Stimulated activated CD4-positive, alpha-beta T cell treated with anti-CD3 and anti-CD28 coated beads, Interleukin-2, amount 100 ng/mL, for 4 hours (primary cell): ENCODE data around the gene MPI.
"Not testable (repeated sequence)": the region's sequence is repeated elsewhere in the genome, so short reads cannot be mapped to it uniquely, and the experiment has no call there.

ENCODE experiments used
- DNase-seq: peaks from one replicate; pipeline ENCODE4 v3.0.0-alpha.2; 2020; ENCODE audit warnings: low read depth

MPI gene

GRCh38 chr15:74891469-74891868 lies 1.6 kb downstream of the MPI start:
- no peak for DNase-seq

- DNase-seq: no peak
Observed at GRCh38 chr15:74892313-74892712, 2.5 kb downstream of the MPI start.

DNA sequence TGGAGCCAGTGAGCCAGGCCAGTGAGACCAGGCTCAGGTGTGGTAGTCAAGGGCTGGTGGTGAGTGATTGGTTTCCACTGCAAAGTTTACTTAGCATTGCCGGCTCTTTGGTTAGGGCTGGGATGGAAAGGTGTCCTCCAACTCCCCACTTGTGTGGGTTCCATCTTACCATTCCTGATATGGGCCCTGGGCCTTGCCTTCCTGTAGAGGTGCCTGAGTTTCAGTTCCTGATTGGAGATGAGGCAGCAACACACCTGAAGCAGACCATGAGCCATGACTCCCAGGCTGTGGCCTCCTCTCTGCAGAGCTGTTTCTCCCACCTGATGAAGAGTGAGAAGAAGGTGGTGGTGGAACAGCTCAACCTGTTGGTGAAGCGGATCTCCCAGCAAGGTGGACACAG lies 3.1 kb downstream of the MPI start:
- no peak for DNase-seq

DNA sequence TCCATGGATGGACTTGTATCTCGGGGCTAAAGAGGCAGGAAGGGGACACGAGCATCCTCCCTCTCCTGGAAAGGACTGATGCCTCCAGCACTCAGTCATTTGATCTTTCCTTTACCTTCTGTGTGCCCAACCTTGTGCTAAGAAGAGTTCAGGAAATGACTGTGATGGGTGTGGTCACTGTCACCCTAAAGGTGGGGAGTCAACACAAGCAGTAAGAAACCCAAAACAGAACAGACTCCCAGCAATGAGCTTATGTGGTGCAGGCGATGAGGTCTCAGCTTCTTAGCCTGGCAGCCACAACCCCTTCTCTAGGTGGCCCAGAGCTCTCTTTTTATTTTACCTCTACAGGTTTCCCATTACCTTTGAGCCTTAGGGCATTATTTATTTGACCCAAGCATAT lies 3.8 kb downstream of the MPI start:
- no peak for DNase-seq

DNA sequence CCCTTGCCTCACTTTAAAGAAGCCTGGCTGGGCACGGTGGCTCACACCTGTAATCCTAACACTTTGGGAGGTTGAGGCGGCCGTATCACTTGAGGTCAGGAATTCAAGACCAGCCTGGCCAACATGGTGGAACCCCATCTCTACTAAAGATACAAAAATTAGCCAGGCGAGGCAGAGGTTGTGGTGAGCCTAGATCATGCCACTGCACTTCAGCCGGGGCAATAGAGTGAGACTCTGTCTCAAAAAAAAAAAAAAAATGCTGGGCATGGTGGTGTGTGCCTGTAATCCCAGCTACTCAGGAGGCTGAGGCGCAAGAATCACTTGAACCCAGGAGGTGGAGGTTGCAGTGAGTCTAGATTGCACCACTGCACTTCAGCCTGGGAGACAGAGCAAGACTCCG lies 4.5 kb downstream of the MPI start:
- DNase-seq: not testable (repeated sequence)

GRCh38 chr15:74895830-74896229 lies 6.0 kb downstream of the MPI start:
- DNase-seq: no peak

DNA sequence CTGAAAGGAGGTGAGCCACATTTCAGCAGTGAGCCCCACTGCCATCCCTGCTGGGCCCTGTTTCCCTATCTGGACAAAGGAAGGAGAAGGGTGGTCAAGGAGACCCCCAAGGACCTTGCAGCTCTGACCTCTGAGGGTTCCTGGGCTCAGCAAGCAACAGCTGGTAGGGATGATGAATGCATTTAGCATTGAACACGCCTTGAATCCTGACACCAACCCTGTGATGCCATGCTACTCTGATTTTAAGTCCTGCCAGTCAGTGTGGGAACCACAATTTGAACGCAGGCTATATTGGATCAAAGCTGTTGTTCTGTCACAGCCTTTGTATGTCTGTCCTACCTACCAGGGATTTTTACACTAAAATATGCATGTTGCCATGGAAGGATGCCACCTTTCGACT lies 6.5 kb downstream of the MPI start:
- no peak for DNase-seq

GRCh38 chr15:74897300-74897701 lies 7.5 kb downstream of the MPI start:
- DNase-seq: no peak

- peak; percentile 45 for DNase-seq
Observed at GRCh38 chr15:74901612-74902063, 11.8 kb downstream of the MPI start.

DNA sequence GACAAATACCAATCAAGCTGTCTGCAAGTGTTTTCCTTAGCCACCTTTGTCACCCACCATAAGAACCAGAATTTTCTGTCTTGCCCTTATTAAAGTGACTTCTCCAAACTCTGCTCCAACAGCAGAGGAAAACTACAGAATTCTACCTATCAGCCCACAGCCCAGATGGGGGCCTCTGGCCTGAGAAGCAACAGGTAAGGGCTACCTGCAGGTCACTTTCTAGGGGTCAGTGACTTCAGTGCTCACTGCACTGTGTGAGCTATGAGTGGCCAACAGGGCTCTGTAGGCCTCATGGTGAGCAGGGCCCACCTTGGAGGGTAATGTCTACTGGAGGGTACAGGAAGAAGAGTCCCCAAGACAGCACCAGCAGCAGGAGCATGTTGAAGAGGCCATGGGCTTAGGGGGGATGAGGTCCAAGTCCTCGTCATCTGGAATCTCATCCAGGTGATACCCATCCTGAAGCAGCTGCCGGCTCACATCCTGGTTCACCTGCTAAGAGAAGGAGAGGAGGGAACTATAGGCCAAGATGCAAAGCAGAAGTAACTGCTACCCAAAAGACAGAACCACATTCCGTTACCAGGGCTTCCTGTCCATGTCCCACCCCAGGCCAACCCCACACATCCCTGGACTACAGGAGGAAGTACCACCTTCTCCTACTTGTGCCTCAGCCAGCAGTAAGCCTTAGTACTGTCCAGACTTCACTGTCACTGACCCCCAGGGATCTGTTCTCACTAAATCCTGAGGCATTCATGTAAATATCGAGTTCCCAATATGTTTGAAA lies 12.6 kb downstream of the MPI start:
- no peak for DNase-seq

DNA sequence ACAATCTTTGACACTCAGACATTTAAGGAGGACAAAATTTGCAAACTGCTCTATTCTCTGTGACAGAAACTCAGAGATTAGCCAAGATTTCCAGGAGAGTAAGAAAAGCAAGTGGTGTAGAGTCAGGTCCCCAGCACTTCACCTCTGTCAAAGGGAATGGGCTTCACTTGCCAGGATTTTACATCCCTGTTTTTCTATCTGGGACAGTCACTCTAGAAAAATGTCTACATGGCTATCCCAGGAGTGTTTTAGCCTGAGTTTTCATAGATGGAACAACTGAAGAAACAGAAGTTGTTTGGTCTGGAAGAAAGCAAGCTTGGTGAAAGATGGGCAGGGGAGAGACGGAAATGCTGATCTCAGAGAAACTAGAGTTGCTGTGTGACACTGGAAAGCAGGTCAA lies 13.8 kb downstream of the MPI start:
- no peak for DNase-seq

- DNase-seq: no peak
Observed at GRCh38 chr15:74904190-74904805, 14.5 kb downstream of the MPI start.

- no peak for DNase-seq
Observed at GRCh38 chr15:74906067-74906449, 16.2 kb downstream of the MPI start.

DNA sequence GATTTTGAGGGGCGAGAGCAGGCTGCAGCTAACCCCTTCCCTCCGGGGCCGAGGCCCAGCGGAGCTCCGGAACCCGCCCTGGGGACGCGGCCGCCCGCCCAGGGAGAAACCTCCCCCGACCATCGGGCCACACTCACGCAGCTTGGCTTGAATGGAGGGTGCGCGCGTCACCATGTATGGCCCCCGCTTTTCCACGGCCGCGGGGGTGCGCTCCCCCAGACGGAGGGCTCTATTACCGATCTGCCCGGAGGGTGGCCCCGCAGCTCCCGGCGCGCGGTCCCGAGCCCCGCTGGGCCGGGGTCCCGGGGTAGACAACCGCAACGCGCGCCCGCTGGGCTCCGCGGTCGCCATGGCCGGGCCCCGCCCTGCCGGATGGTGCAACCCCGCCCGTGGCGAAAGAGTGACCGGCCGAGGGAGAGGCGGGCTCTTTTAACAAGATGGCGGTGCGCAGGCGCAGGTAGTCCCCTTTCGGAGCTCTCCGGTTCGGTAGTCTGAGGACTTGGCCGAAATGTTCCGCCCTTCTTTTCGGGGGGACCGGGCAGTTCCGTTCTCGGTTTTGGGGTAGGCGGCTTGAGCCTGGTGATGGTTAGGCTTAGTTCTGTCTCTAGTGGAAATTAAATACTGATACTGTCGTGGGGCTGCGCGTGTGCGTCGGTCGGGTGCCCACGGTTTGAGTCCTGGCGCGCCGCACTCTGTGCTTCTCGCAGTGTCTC lies 16.8 kb downstream of the MPI start, which contains the start of gene FAM219B:
FAM219B (minus strand) TSS at position 402 of the 713 bp plus-strand sequence; CDS start at position 351, 51 bp downstream.
- DNase-seq: peak; percentile 59

DNA sequence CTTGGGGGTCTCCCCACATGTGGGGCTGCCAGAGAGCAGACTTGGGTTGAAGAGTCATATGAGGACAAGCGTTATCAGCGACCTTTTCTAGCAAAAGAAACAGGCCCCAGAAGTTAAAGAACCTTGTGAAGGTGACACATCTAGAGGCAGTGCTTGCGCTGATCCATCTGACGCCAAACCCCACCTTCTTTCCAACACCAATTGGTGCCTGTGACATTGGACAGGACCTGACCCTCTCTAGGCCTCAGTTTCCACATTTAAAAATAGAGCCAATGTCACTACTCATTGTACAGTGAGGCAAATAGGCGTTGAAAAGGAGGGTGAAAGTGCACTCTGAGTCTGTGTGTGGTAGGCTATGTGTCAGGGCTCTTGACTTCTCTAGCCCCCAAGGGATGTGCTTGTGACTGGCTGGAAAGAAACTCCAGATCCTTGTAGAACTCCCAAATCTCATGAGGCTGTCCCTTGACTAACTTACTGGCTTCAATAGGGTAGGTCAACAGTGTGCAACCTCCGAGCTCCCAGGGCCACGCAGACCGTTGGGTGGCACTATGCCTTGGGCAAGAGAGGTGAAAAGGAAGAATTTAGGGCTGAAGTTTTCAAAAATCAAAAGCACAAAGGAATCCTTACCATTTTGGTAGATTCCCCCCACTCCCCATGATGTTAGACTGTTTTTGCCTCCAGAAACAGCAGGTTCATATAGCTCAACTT lies 17.5 kb downstream of the MPI start:
- DNase-seq: no peak

GRCh38 chr15:74908635-74909034 lies 18.8 kb downstream of the MPI start:
- no peak for DNase-seq

GRCh38 chr15:74913041-74913440 lies 23.2 kb downstream of the MPI start:
- no peak for DNase-seq

DNA sequence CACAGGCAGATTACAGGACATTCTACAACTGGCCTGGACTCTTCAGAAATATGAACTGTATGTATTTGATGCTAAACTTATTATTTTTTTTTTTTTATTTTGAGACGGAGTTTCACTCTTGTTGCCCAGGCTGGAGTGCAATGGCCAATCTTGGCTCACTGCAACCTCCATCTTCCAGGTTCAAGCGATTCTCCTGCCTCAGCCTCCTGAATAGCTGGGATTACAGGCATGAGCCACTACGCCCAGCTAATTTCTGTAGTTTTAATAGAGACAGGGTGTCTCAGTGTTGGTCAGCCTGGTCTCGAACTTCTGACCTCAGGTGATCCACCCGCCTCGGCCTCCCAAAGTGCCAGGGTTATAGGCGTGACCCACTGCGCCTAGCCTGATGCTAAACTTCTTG lies 24.0 kb downstream of the MPI start:
- not testable (repeated sequence) for DNase-seq

GRCh38 chr15:74917676-74918075 lies 27.8 kb downstream of the MPI start:
- DNase-seq: no peak

GRCh38 chr15:74920456-74920855 lies 30.6 kb downstream of the MPI start:
- no peak for DNase-seq

- DNase-seq: no peak
Observed at GRCh38 chr15:74924525-74924924, 34.7 kb downstream of the MPI start.

GRCh38 chr15:74928771-74929198 lies 38.9 kb downstream of the MPI start:
- DNase-seq: no peak
